Endometrial microvascular endothelial cells (primary cell): ENCODE measurements around the gene POLR1C. TPM values are rescaled to one million over a fixed set of nuclear protein-coding genes. Genes with fewer than 3 reads are reported as not detected.
"Not testable (repeated sequence)": the region's sequence is repeated elsewhere in the genome, so short reads cannot be mapped to it uniquely, and the experiment has no call there.

Experiments used
- in situ Hi-C: cut with HindIII; loops from 2 replicates; pipeline ENCODE4 v1.10.0; 2017; ENCODE audit warnings: low sequenced_read_pairs, low pct_unique_long_range_greater_than_20kb; ENCODE audit errors: inconsistent ontology term
- total RNA-seq: library from RNA; depleted of rRNA; stranded (reverse); fragments of >200 nt; gene quantifications from one replicate; pipeline ENCODE4 v1.2.3, GENCODE V29; 2015; ENCODE audit errors: inconsistent ontology term

The POLR1C gene
- total RNA-seq, 1 donor from 2014 or later: 43.9 TPM

GRCh38 chr6:43540507-43540906 lies 23.6 kb downstream of the POLR1C start:
- in situ Hi-C loops: no loop called here

GRCh38 chr6:43541774-43542471 lies 25.0 kb downstream of the POLR1C start:
- in situ Hi-C loops: no loop called here

- in situ Hi-C loops: no loop called here
Measured at GRCh38 chr6:43544461-43544860, 27.6 kb downstream of the POLR1C start.

GRCh38 chr6:43547222-43547621 lies 30.3 kb downstream of the POLR1C start:
- in situ Hi-C loops: no loop called here

- in situ Hi-C loops: not testable (repeated sequence)
Measured at GRCh38 chr6:43557620-43558019, 40.7 kb downstream of the POLR1C start.

- in situ Hi-C loops: no loop called here
Measured at GRCh38 chr6:43559328-43559727, 42.4 kb downstream of the POLR1C start.

GRCh38 chr6:43570876-43571441 lies 54.1 kb downstream of the POLR1C start:
- in situ Hi-C loops: no loop called here

Other genes with a start within 250 kb of the POLR1C start
- gene SLC22A7, start 218.8 kb upstream of the POLR1C start, total RNA-seq: not detected
- gene CRIP3, start 208.3 kb upstream of the POLR1C start, total RNA-seq: not detected
- gene ZNF318, start 147.4 kb upstream of the POLR1C start, total RNA-seq: 8.8 TPM
- 14.8 TPM for gene ABCC10, start 89.5 kb upstream of the POLR1C start, total RNA-seq
- not detected for gene DLK2, start 61.5 kb upstream of the POLR1C start, total RNA-seq
- gene TJAP1, start 39.5 kb upstream of the POLR1C start, total RNA-seq: 18.9 TPM
- not detected for gene LRRC73, start 6.7 kb upstream of the POLR1C start, total RNA-seq
- 102 TPM for gene YIPF3, start 163 bp upstream of the POLR1C start, total RNA-seq
- gene XPO5, start 58.9 kb downstream of the POLR1C start, total RNA-seq: 37.4 TPM
- gene POLH, start 59.1 kb downstream of the POLR1C start, total RNA-seq: 25.6 TPM
- 62.5 TPM for gene GTPBP2, start 112.2 kb downstream of the POLR1C start, total RNA-seq
- 43.9 TPM for gene MAD2L1BP, start 118.8 kb downstream of the POLR1C start, total RNA-seq
- gene RSPH9, start 127.9 kb downstream of the POLR1C start, total RNA-seq: not detected
- 32.7 TPM for gene MRPS18A, start 170.7 kb downstream of the POLR1C start, total RNA-seq